ENCODE results near the gene DHRS2. TPM values are rescaled to one million over a fixed set of nuclear protein-coding genes. Genes with fewer than 3 reads are reported as not detected.

DHRS2 gene
- total and polyA plus RNA-seq, 7 donors: 0.04 to 0.55 (median 0.22) TPM; not detected in 3

- ATAC-seq (no peak), DNase-seq (no peak)
- intact Hi-C loops (cut with DNase I): no loop called here
- WGBS, 3 donors: 47 to 64% (median 52%) methylated on average over 2 of the region's 2 CpGs
- no peak for TF ChIP-seq CTCF (IDR thresholded peaks at IDR 0.05)
- H3K36me3 ChIP-seq (ENCODE audit: insufficient read depth in 1 of 2, low read depth in 1 of 2): no peaks in the 10 kb centered on the region
- H3K27ac ChIP-seq: no peak overlapping the region
- H3K4me1 ChIP-seq: no peaks in the 10 kb centered on the region
- H3K4me3 ChIP-seq: no peak overlapping the region
- no peaks in the 10 kb centered on the region for H3K9me3 ChIP-seq
- peaks cover 0 to 6% (median 0%) of the 10 kb centered on the region in 3 donors for H3K27me3 ChIP-seq (ENCODE audit: insufficient read depth in 3 of 3, low read length in 2 of 3)
These were observed 21.8 kb upstream of the DHRS2 start for GRCh38 chr14:23614395-23614828.

GRCh38 chr14:23615856-23616255 is 20.3 kb upstream of the DHRS2 start:
- Histone ChIP-seq H3K4me3 (no peak overlapping the region), H3K27me3 (ENCODE audit: insufficient read depth in 3 of 3, low read length in 2 of 3) (peaks cover 0 to 10% (median 0%) of the 10 kb centered on the region in 3 donors), H3K4me1 (no peaks in the 10 kb centered on the region), H3K9me3 (no peaks in the 10 kb centered on the region), H3K27ac (no peak overlapping the region), H3K36me3 (ENCODE audit: insufficient read depth in 1 of 2, low read depth in 1 of 2) (no peaks in the 10 kb centered on the region)
- DNase-seq (no peak), ATAC-seq (no peak)
- WGBS, 3 donors: 55 to 62% (median 56%) methylated on average over 5 of the region's 5 CpGs
- TF ChIP-seq CTCF (IDR thresholded peaks at IDR 0.05): no peak
- intact Hi-C loops (cut with DNase I): no loop called here

GRCh38 chr14:23617539-23617938 is 18.6 kb upstream of the DHRS2 start:
- ATAC-seq (no peak), DNase-seq (no peak)
- intact Hi-C loops (cut with DNase I): no loop called here
- H3K4me1 ChIP-seq: no peaks in the 10 kb centered on the region
- H3K9me3 ChIP-seq: no peaks in the 10 kb centered on the region
- TF ChIP-seq CTCF (IDR thresholded peaks at IDR 0.05): no peak
- H3K27me3 ChIP-seq (ENCODE audit: insufficient read depth in 3 of 3, low read length in 2 of 3): peaks cover 0 to 13% (median 0%) of the 10 kb centered on the region in 3 donors
- H3K36me3 ChIP-seq (ENCODE audit: insufficient read depth in 1 of 2, low read depth in 1 of 2): no peaks in the 10 kb centered on the region
- no peak overlapping the region for H3K27ac ChIP-seq
- H3K4me3 ChIP-seq: no peak overlapping the region
- 80 to 84% (median 82%) methylated on average over 1 of the region's 1 CpG for WGBS, 3 donors

GRCh38 chr14:23618415-23618988 is 17.7 kb upstream of the DHRS2 start:
- no peak overlapping the region for H3K27ac ChIP-seq
- no peaks in the 10 kb centered on the region for H3K4me1 ChIP-seq
- H3K27me3 ChIP-seq (ENCODE audit: insufficient read depth in 3 of 3, low read length in 2 of 3): peaks cover 0 to 14% (median 0%) of the 10 kb centered on the region in 3 donors
- no peak for TF ChIP-seq CTCF (IDR thresholded peaks at IDR 0.05)
- intact Hi-C loops (cut with DNase I): no loop called here
- no peak overlapping the region for H3K4me3 ChIP-seq
- H3K36me3 ChIP-seq (ENCODE audit: insufficient read depth in 1 of 2, low read depth in 1 of 2): no peaks in the 10 kb centered on the region
- no peaks in the 10 kb centered on the region for H3K9me3 ChIP-seq
- DNase-seq: no peak
- ATAC-seq: no peak
- 66 to 75% (median 71%) methylated on average over 2 of the region's 2 CpGs for WGBS, 3 donors

- H3K9me3 ChIP-seq: no peaks in the 10 kb centered on the region
- no peak overlapping the region for H3K27ac ChIP-seq
- H3K4me3 ChIP-seq: no peak overlapping the region
- WGBS, 3 donors: 59 to 67% (median 63%) methylated on average over 3 of the region's 3 CpGs
- no peaks in the 10 kb centered on the region for H3K4me1 ChIP-seq
- ATAC-seq (no peak), DNase-seq (no peak)
- TF ChIP-seq CTCF (IDR thresholded peaks at IDR 0.05): no peak
- H3K36me3 ChIP-seq (ENCODE audit: insufficient read depth in 1 of 2, low read depth in 1 of 2): no peaks in the 10 kb centered on the region
- intact Hi-C loops (cut with DNase I): no loop called here
- H3K27me3 ChIP-seq (ENCODE audit: insufficient read depth in 3 of 3, low read length in 2 of 3): peaks cover 0 to 8% (median 2%) of the 10 kb centered on the region in 3 donors
These were observed 15.9 kb upstream of the DHRS2 start for GRCh38 chr14:23620177-23620702.

All from psoas muscle (tissue), 8 donors.